Activated CD8-positive, alpha-beta memory T cell treated with anti-CD3 and anti-CD28 coated beads for 1 hour (primary cell): Measurements from ENCODE around the gene TRIM7.
"Not testable (repeated sequence)": the region's sequence is repeated elsewhere in the genome, so short reads cannot be mapped to it uniquely, and the experiment has no call there.

Source experiments
- DNase-seq, 2 donors: peaks; one replicate each; pipeline ENCODE4 v3.0.0-alpha.2; 2020; ENCODE audit warnings: low read depth in 1 of 2; ENCODE audit errors: extremely low read depth in 1 of 2

Gene TRIM7

GRCh38 chr5:181156758-181157157 lies 48.2 kb downstream of the TRIM7 start:
- no peak for DNase-seq

GRCh38 chr5:181153814-181154213 lies 51.2 kb downstream of the TRIM7 start:
- no peak for DNase-seq

GRCh38 chr5:181152406-181152805 lies 52.6 kb downstream of the TRIM7 start:
- DNase-seq = no peak

GRCh38 chr5:181151146-181151545 lies 53.9 kb downstream of the TRIM7 start:
- DNase-seq = no peak

- DNase-seq = no peak
Measured at GRCh38 chr5:181149806-181150733, 54.9 kb downstream of the TRIM7 start.

GRCh38 chr5:181149355-181149754 lies 55.6 kb downstream of the TRIM7 start:
- DNase-seq = no peak

- DNase-seq = not testable (repeated sequence)
Measured at GRCh38 chr5:181146927-181147636, 57.9 kb downstream of the TRIM7 start, which contains the start of gene OR2V2. Gene OR2V2, plus strand, starts transcription at chr5:181147586. Its CDS starts 7,357 bp downstream, at chr5:181154943.

GRCh38 chr5:181145133-181145532 lies 59.9 kb downstream of the TRIM7 start:
- DNase-seq = no peak
